IMR-90 (cell line): Measurements from ENCODE around the gene ANKRD24. TPM values are rescaled to one million over a fixed set of nuclear protein-coding genes. Genes with fewer than 3 reads are reported as not detected.

Source experiments
- ATAC-seq: fragments of 200-7000 bp; cut with Tn5 transposase; 2 replicates; pipeline ENCODE4 v1.9.1; 2020; ENCODE audit warnings: low read depth, mild to moderate bottlenecking, moderate library complexity
- BruUV-seq: library from RNA; stranded (reverse); fragments of 400-500 nt; replicated peaks from 2 replicates; lab custom pipeline; 2021; lab: Mats Ljungman, UMichigan
- CTCF ChIA-PET: fragments of 300-600 bp; formaldehyde crosslinking; extraction: SDS; loops from one replicate; lab custom pipeline; 2021; ENCODE audit warnings: antibody characterized with exemption; lab: Yijun Ruan, JAX
- POLR2A ChIA-PET: fragments of 300-600 bp; sonication (Branson Sonifier 250); formaldehyde crosslinking; loops from one replicate; lab custom pipeline; 2022; ENCODE audit warnings: antibody characterized with exemption; ENCODE audit not compliant: unreplicated experiment; lab: Charles Lee
- DNase-seq: peaks from one replicate; pipeline ENCODE4 v3.0.0; 2013
- H2AFZ ChIP-seq: replicated peaks from 2 replicates; pipeline ENCODE3; 2013; ENCODE audit warnings: low read length, mild to moderate bottlenecking; ENCODE audit not compliant: poor library complexity
- H2AK5ac ChIP-seq: 2 replicates; pipeline ENCODE4 v1.6.1; 2013; ENCODE audit warnings: low read depth, low read length, inconsistent platforms
- H2AK9ac ChIP-seq: replicated peaks from 2 replicates; pipeline ENCODE3; 2013; ENCODE audit warnings: mild to moderate bottlenecking, low read depth, low read length, moderate library complexity; ENCODE audit not compliant: poor library complexity
- H2BK120ac ChIP-seq: 2 replicates; pipeline ENCODE4 v1.6.1; 2013; ENCODE audit warnings: low read depth, low read length, inconsistent platforms
- H2BK15ac ChIP-seq: 3 replicates; pipeline ENCODE4 v1.6.1; 2013; ENCODE audit warnings: low read depth, low read length, inconsistent platforms
- H2BK20ac ChIP-seq: 2 replicates; pipeline ENCODE4 v1.6.1; 2013; ENCODE audit warnings: low read depth, mild to moderate bottlenecking, inconsistent platforms, low read length, moderate library complexity
- H2BK5ac ChIP-seq: 2 replicates; pipeline ENCODE4 v1.6.1; 2013; ENCODE audit warnings: mild to moderate bottlenecking, low read depth, low read length, inconsistent platforms; ENCODE audit not compliant: poor library complexity, severe bottlenecking
- H3K14ac ChIP-seq: replicated peaks from 2 replicates; pipeline ENCODE4 v1.6.1; 2013; ENCODE audit warnings: low read depth, low read length, inconsistent platforms
- H3K18ac ChIP-seq: 2 replicates; pipeline ENCODE4 v1.6.1; 2013; ENCODE audit warnings: low read depth, low read length, control low read depth
- H3K23ac ChIP-seq: 2 replicates; pipeline ENCODE4 v1.6.1; 2013; ENCODE audit warnings: low read depth, low read length, inconsistent platforms
- H3K27ac ChIP-seq: 2 replicates; pipeline ENCODE4 v1.5.1; 2013; ENCODE audit warnings: mild to moderate bottlenecking, control low read depth, low read length; ENCODE audit not compliant: insufficient read depth
- H3K27me3 ChIP-seq: 2 replicates; pipeline ENCODE4 v1.6.1; 2013; ENCODE audit warnings: low read length; ENCODE audit not compliant: control insufficient read depth, insufficient read depth
- H3K36me3 ChIP-seq: 2 replicates; pipeline ENCODE4 v1.6.1; 2013; ENCODE audit warnings: low read length, mixed read lengths; ENCODE audit not compliant: control insufficient read depth, insufficient read depth
- H3K4ac ChIP-seq: 2 replicates; pipeline ENCODE4 v1.6.1; 2013; ENCODE audit warnings: low read depth, low read length, inconsistent platforms
- H3K4me1 ChIP-seq: 2 replicates; pipeline ENCODE4 v1.6.1; 2013; ENCODE audit warnings: low read length, mixed read lengths; ENCODE audit not compliant: control insufficient read depth, insufficient read depth
- H3K4me2 ChIP-seq: 2 replicates; pipeline ENCODE4 v1.6.1; 2013; ENCODE audit warnings: low read depth, mild to moderate bottlenecking, control low read depth, low read length, moderate library complexity
- H3K4me3 ChIP-seq: 2 replicates; pipeline ENCODE4 v1.5.1; 2013; ENCODE audit warnings: low read depth, mild to moderate bottlenecking, control low read depth, low read length, moderate library complexity; ENCODE audit not compliant: insufficient read depth
- H3K56ac ChIP-seq: 2 replicates; pipeline ENCODE4 v1.6.1; 2013; ENCODE audit warnings: low read length, inconsistent platforms; ENCODE audit not compliant: insufficient read depth; ENCODE audit errors: extremely low read depth
- H3K79me1 ChIP-seq, 2 experiments: 2 replicates each; pipeline ENCODE4 v1.6.1; 2013; ENCODE audit warnings: low read length in 2 of 2, inconsistent platforms in 1 of 2, low read depth in 1 of 2
- H3K9ac ChIP-seq: 2 replicates; pipeline ENCODE4 v1.6.1; 2013; ENCODE audit warnings: low read depth, low read length, control low read depth
- H3K9me1 ChIP-seq: 2 replicates; pipeline ENCODE4 v1.6.1; 2013; ENCODE audit warnings: low read length, inconsistent platforms; ENCODE audit not compliant: insufficient read depth
- H3K9me3 ChIP-seq: 2 replicates; pipeline ENCODE4 v1.6.1; 2013; ENCODE audit warnings: low read length; ENCODE audit not compliant: control insufficient read depth, insufficient read depth
- H4K20me1 ChIP-seq: 2 replicates; pipeline ENCODE4 v1.6.1; 2013; ENCODE audit warnings: low read length, inconsistent platforms; ENCODE audit not compliant: insufficient read depth
- H4K5ac ChIP-seq: 2 replicates; pipeline ENCODE4 v1.6.1; 2013; ENCODE audit warnings: mild to moderate bottlenecking, low read depth, low read length, control low read depth
- H4K8ac ChIP-seq, 2 experiments: 2 replicates each; pipeline ENCODE4 v1.6.1; 2013; ENCODE audit warnings: low read depth in 2 of 2, low read length in 2 of 2, control low read depth in 1 of 2, inconsistent platforms in 1 of 2
- H4K91ac ChIP-seq: 2 replicates; pipeline ENCODE4 v1.6.1; 2013; ENCODE audit warnings: low read depth, low read length, inconsistent platforms; ENCODE audit not compliant: insufficient read depth
- CHD1 ChIP-seq: IDR thresholded peaks from 2 replicates; pipeline ENCODE4 v1.6.1; 2012; ENCODE audit warnings: low read depth, low read length, improper control_type of control experiment
- ELK1 ChIP-seq: fragments of 150-350 bp; IDR thresholded peaks from 2 replicates; pipeline ENCODE4 v1.6.1; 2016; ENCODE audit warnings: low read depth, mild to moderate bottlenecking, low read length, moderate library complexity, borderline replicate concordance
- MAFK ChIP-seq: IDR thresholded peaks from 2 replicates; pipeline ENCODE4 v1.6.1; 2012; ENCODE audit warnings: low read depth, low read length, improper control_type of control experiment
- MAZ ChIP-seq: IDR thresholded peaks from 2 replicates; pipeline ENCODE4 v1.6.1; 2012; ENCODE audit warnings: low read depth, mild to moderate bottlenecking, low read length, improper control_type of control experiment, moderate library complexity, borderline replicate concordance
- MXI1 ChIP-seq: IDR thresholded peaks from 2 replicates; pipeline ENCODE4 v1.6.1; 2012; ENCODE audit warnings: low read depth, mild to moderate bottlenecking, low read length, moderate library complexity, borderline replicate concordance
- POLR2A ChIP-seq: IDR thresholded peaks from 2 replicates; pipeline ENCODE4 v1.6.1; 2012; ENCODE audit warnings: mild to moderate bottlenecking, low read depth, low read length
- RAD21 ChIP-seq: IDR thresholded peaks from 2 replicates; pipeline ENCODE4 v1.6.1; 2012; ENCODE audit warnings: low read length, improper control_type of control experiment
- RCOR1 ChIP-seq: IDR thresholded peaks from 2 replicates; pipeline ENCODE4 v1.6.1; 2012; ENCODE audit warnings: mild to moderate bottlenecking, low read length, improper control_type of control experiment; ENCODE audit not compliant: insufficient replicate concordance
- RFX5 ChIP-seq: IDR thresholded peaks from 2 replicates; pipeline ENCODE4 v1.8.0; 2012; ENCODE audit warnings: low read depth, mild to moderate bottlenecking, low read length, moderate library complexity
- WGBS, 2 experiments: methylation state at CpG; one replicate each; pipeline versions ENCODE4 v1.1.5 to v1.1.7; 2013; ENCODE audit warnings: missing lambda C conversion rate in 2 of 2; ENCODE audit not compliant: insufficient read length in 1 of 2; ENCODE audit errors: extremely low coverage in 2 of 2; 5-methylcytosine and 5-hydroxymethylcytosine counted together
- dilution Hi-C: fragments of 300-500 bp; cut with HindIII; formaldehyde crosslinking; loops from one replicate; pipeline ENCODE4 v1.14.3; 2018; ENCODE audit warnings: low sequenced_read_pairs; ENCODE audit not compliant: unreplicated experiment
- in situ Hi-C: fragments of 300-500 bp; cut with MboI; formaldehyde crosslinking; loops from 3 replicates; pipeline ENCODE4 v1.14.3; 2019; ENCODE audit warnings: low sequenced_read_pairs, inconsistent platforms, mixed read lengths
- intact Hi-C: fragments of 100-400 bp; cut with micrococcal nuclease; formaldehyde crosslinking; loops from 2 replicates; pipeline ENCODE4 v1.10.0; 2022
- polyA plus RNA-seq, 3 experiments: library from polyadenylated mRNA; depleted of rRNA; stranded (reverse); fragments of >200 nt; gene quantifications; 2 replicates each; pipeline ENCODE4 v1.2.3, GENCODE V29; 2012; ENCODE audit warnings: low replicate concordance in 1 of 3
- total RNA-seq: library from RNA; depleted of rRNA; stranded (reverse); fragments of >200 nt; gene quantifications from 2 replicates; pipeline ENCODE4 v1.2.3, GENCODE V29; 2012

ANKRD24 gene
- total and polyA plus RNA-seq, 2 of the 4 experiments (the other 2 are of a cell fraction), result 0.18 to 0.21 TPM

DNA sequence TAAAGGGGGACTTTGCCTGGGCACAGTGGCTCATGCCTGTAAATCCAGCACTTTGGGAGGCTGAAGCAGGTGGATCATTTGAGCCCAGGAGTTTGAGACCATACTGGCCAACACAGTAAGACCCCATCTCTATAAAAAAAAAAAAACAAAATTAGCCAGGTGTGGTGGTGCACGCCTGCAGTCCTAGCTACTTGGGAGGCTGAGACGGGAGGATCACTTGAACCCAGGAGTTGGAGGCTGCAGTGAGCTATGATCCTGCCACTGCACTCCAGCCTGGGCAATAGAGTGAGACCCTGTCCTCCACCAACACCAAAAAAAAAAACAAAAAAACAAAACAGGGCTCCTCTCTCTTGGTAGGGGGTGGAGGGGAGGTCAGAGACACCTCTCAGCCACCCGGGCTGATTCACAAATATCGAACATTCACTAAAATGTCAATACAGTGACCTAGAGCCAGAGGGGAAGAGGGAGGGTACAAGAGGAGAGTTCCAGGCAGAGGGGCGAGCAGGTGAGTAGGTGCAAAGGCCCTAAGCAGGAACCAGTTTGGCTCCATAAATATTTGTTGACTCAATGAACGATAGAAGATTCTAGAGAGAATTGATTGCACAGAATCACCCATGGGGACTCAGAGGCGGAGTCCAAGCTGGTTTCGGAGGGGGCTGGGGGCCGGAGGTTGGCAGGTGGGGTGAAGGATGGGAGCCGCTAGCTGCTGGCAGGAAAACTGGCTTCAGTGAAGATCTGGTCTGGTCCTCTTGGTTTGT, 30.1 kb upstream of the ANKRD24 start:
- Histone ChIP-seq H3K23ac (no peak overlapping the region), H2BK20ac (no peak overlapping the region), H3K27ac (no peak overlapping the region), H3K36me3 (no peaks in the 10 kb centered on the region), H3K27me3 (peaks cover 25% of the 10 kb centered on the region), H2AK5ac (no peak overlapping the region), H3K9ac (no peak overlapping the region), H3K9me1 (no peaks in the 10 kb centered on the region), H3K4me3 (no peak overlapping the region), H2AK9ac (no peak overlapping the region), H3K14ac (no peak overlapping the region), H4K91ac (no peak overlapping the region), H3K4me2 (no peak overlapping the region), H3K79me1 (no peaks in the 10 kb centered on the region), H2AFZ (no peak overlapping the region), H4K8ac (no peak overlapping the region), H2BK5ac (no peak overlapping the region), H2BK120ac (no peak overlapping the region), H3K4ac (no peak overlapping the region), H2BK15ac (no peak overlapping the region), H4K5ac (no peak overlapping the region), H3K18ac (no peak overlapping the region), H4K20me1 (no peaks in the 10 kb centered on the region; the same call in 1 of the 2 replicates), H3K4me1 (no peaks in the 10 kb centered on the region), H3K56ac (no peak overlapping the region), H3K9me3 (no peaks in the 10 kb centered on the region)
- BruUV-seq, result no TSS peak
- no peak for DNase-seq
- dilution Hi-C loops, result no loop called here
- CTCF ChIA-PET, result interaction anchor here (1.1 kb wide), 1 partner anchor 12 kb away, joined by 5 read pairs; no protein-coding TSS in a partner anchor
- POLR2A ChIA-PET, result no interaction called here
- no peak for ATAC-seq
- TF ChIP-seq MAFK, result no peak
- TF ChIP-seq POLR2A, result no peak
- TF ChIP-seq RCOR1, result no peak
- no peak for TF ChIP-seq CHD1
- TF ChIP-seq RAD21, result no peak
- no peak for TF ChIP-seq ELK1
- no peak for TF ChIP-seq MXI1
- no peak for TF ChIP-seq RFX5
- no peak for TF ChIP-seq MAZ
- intact Hi-C loops, result no loop called here
- in situ Hi-C loops, result no loop called here
- 68% methylated on average over 3 of the region's 10 CpGs; no CpG with 5 or more reads in 1 of the 2 experiments for WGBS, 2 experiments
